ENCODE measurements around the gene ADAP1.

GRCh38 chr7:886626-887487 lies 67.6 kb downstream of the ADAP1 start:
- no peak for TF ChIP-seq POLR2A (IDR thresholded peaks at IDR 0.05)
- no peak for TF ChIP-seq CTCF (IDR thresholded peaks at IDR 0.05)

Measured in heart left ventricle (tissue), 13 donors.